ENCODE results near the gene ABHD5. TPM values are rescaled to one million over a fixed set of nuclear protein-coding genes. Genes with fewer than 3 reads are reported as not detected.

The ABHD5 gene
- total RNA-seq, 2 experiments from 2014 or later, result 6.5 to 7.9 TPM

DNA sequence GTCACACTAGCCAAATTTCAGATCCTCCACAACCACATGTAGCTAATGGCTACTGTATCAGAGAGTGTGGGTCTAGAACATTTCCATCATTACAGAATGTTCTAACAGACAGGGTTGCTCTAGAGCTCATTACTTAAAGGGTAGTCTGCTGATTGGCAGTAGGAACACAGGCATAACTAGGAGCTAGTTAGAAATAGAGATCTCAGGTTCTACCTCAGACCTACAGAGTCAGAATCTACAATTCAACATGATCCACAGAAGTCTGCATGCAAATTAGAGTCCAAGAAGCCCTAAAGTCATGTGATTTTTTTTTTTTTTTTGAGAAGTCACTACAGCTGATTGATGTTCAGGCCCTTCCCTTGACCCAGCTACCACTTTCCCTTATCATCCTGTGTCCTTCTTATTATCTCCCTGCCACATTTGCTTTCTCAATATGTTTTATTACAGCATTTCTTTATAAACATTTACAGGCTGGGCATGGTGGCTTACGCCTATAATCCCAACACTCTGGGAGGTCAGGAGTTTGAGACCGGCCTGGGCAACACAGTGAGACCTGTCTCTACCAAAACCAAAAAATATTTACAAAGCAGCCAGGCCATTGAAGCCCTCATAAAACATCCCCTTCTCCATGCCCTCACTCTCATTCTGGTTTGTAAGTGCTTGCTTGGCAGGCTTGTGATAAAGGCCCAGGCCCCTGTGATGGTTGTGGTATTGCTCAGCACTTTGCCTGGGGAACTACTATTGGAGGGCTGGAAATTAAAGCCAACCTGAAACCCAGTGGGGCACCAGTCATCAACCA, 3.8 kb upstream of the ABHD5 start:
- POLR2A ChIA-PET, result no interaction called here
- CTCF ChIA-PET (ENCODE audit: unreplicated experiment), result no interaction called here
- Histone ChIP-seq H2AFZ (ENCODE audit: low read length) (no peak overlapping the region), H3K9me2 (ENCODE audit: insufficient read depth, low read length) (no peaks in the 10 kb centered on the region), H3K9me3 (ENCODE audit: low read length) (no peaks in the 10 kb centered on the region), H4K20me1 (ENCODE audit: insufficient read depth, low read length) (no peaks in the 10 kb centered on the region), H3K4me1 (ENCODE audit: insufficient read depth, low read length, poor library complexity, severe bottlenecking) (peaks cover 9% of the 10 kb centered on the region), H3K79me2 (ENCODE audit: insufficient read depth, low read depth, low read length) (no peaks in the 10 kb centered on the region; the same call in 1 of the 2 replicates), H3K36me3 (ENCODE audit: insufficient read depth, low read length) (no peaks in the 10 kb centered on the region), H3K4me2 (ENCODE audit: low read length) (no peak overlapping the region), H3K27ac (ENCODE audit: low read depth, low read length, poor library complexity, severe bottlenecking) (no peak overlapping the region), H3K4me3 (ENCODE audit: low read depth, low read length, poor library complexity, severe bottlenecking) (no peak overlapping the region)
- TF ChIP-seq EZH2phosphoT487 (IDR thresholded peaks at IDR 0.05; ENCODE audit: borderline replicate concordance, low read depth, low read length), result no peak
- TF ChIP-seq CTCF (conservative IDR thresholded peaks at IDR 0.05; ENCODE audit: low read length), result no peak
- intact Hi-C loops (cut with micrococcal nuclease; ENCODE audit: unreplicated experiment), result no loop called here
- no peak for DNase-seq (ENCODE audit: low spot score)
- BruUV-seq (replicated peaks), result no TSS peak

GRCh38 chr3:43687499-43687811, 3.3 kb upstream of the ABHD5 start:
- TF ChIP-seq EZH2phosphoT487 (IDR thresholded peaks at IDR 0.05; ENCODE audit: borderline replicate concordance, low read depth, low read length), result no peak
- no peak for TF ChIP-seq CTCF (conservative IDR thresholded peaks at IDR 0.05; ENCODE audit: low read length)
- BruUV-seq (replicated peaks), result no TSS peak
- H3K27ac ChIP-seq (ENCODE audit: low read depth, low read length, poor library complexity, severe bottlenecking), result no peak overlapping the region
- ChIA-PET POLR2A (interaction anchor here (0.7 kb wide), 1 partner anchor 10 kb away, joined by 4 read pairs; no protein-coding TSS in a partner anchor), CTCF (ENCODE audit: unreplicated experiment) (no interaction called here)
- no peak for DNase-seq (ENCODE audit: low spot score)
- no peak overlapping the region for H3K4me3 ChIP-seq (ENCODE audit: low read depth, low read length, poor library complexity, severe bottlenecking)
- no peaks in the 10 kb centered on the region for H3K36me3 ChIP-seq (ENCODE audit: insufficient read depth, low read length)
- peaks cover 14% of the 10 kb centered on the region for H3K4me1 ChIP-seq (ENCODE audit: insufficient read depth, low read length, poor library complexity, severe bottlenecking)
- H3K79me2 ChIP-seq (ENCODE audit: insufficient read depth, low read depth, low read length), result no peaks in the 10 kb centered on the region; the same call in 1 of the 2 replicates
- H3K9me3 ChIP-seq (ENCODE audit: low read length), result no peaks in the 10 kb centered on the region
- H4K20me1 ChIP-seq (ENCODE audit: insufficient read depth, low read length), result no peaks in the 10 kb centered on the region
- H3K9me2 ChIP-seq (ENCODE audit: insufficient read depth, low read length), result no peaks in the 10 kb centered on the region
- intact Hi-C loops (cut with micrococcal nuclease; ENCODE audit: unreplicated experiment), result no loop called here
- no peak overlapping the region for H2AFZ ChIP-seq (ENCODE audit: low read length)
- no peak overlapping the region for H3K4me2 ChIP-seq (ENCODE audit: low read length)

GRCh38 chr3:43688245-43688650, 2.5 kb upstream of the ABHD5 start:
- Histone ChIP-seq H3K4me3 (ENCODE audit: low read depth, low read length, poor library complexity, severe bottlenecking) (no peak overlapping the region), H3K9me2 (ENCODE audit: insufficient read depth, low read length) (no peaks in the 10 kb centered on the region), H3K4me1 (ENCODE audit: insufficient read depth, low read length, poor library complexity, severe bottlenecking) (peaks cover 20% of the 10 kb centered on the region), H3K4me2 (ENCODE audit: low read length) (no peak overlapping the region), H4K20me1 (ENCODE audit: insufficient read depth, low read length) (no peaks in the 10 kb centered on the region), H3K36me3 (ENCODE audit: insufficient read depth, low read length) (no peaks in the 10 kb centered on the region), H3K79me2 (ENCODE audit: insufficient read depth, low read depth, low read length) (no peaks in the 10 kb centered on the region; the same call in 1 of the 2 replicates), H2AFZ (ENCODE audit: low read length) (no peak overlapping the region), H3K9me3 (ENCODE audit: low read length) (no peaks in the 10 kb centered on the region), H3K27ac (ENCODE audit: low read depth, low read length, poor library complexity, severe bottlenecking) (no peak overlapping the region)
- intact Hi-C loops (cut with micrococcal nuclease; ENCODE audit: unreplicated experiment), result no loop called here
- no peak for DNase-seq (ENCODE audit: low spot score)
- ChIA-PET CTCF (ENCODE audit: unreplicated experiment) (no interaction called here), POLR2A (interaction anchor here (0.7 kb wide), 1 partner anchor 11 kb away, joined by 4 read pairs; no protein-coding TSS in a partner anchor)
- TF ChIP-seq CTCF (conservative IDR thresholded peaks at IDR 0.05; ENCODE audit: low read length) (no peak), EZH2phosphoT487 (IDR thresholded peaks at IDR 0.05; ENCODE audit: borderline replicate concordance, low read depth, low read length) (no peak)
- BruUV-seq (replicated peaks), result no TSS peak
